ENCODE results near the gene COTL1. TPM values are rescaled to one million over a fixed set of nuclear protein-coding genes. Genes with fewer than 3 reads are reported as not detected.

COTL1 gene
- total and polyA plus RNA-seq, 2 donors from 2014 or later: 122 to 136 TPM

- DNase-seq: peak in 1 of 5 donors; percentile 55
- Histone ChIP-seq H3K27me3 (ENCODE audit: control insufficient read depth, insufficient read depth, low read length) (no peaks in the 10 kb centered on the region), H3K4me1 (ENCODE audit: control insufficient read depth in 2 of 3, insufficient read depth in 2 of 3, low read depth in 1 of 3, low read length in 3 of 3) (peaks cover 0 to 18% (median 0%) of the 10 kb centered on the region in 3 donors), H3K4me3 (ENCODE audit: low read length in 3 of 3) (no peak overlapping the region), H3K9ac (ENCODE audit: low read length in 3 of 3) (no peak overlapping the region), H3K36me3 (ENCODE audit: control insufficient read depth in 2 of 3, insufficient read depth in 3 of 3, low read length in 3 of 3) (no peaks in the 10 kb centered on the region), H3K9me3 (ENCODE audit: control insufficient read depth in 2 of 3, insufficient read depth in 1 of 3, low read length in 3 of 3) (no peaks in the 10 kb centered on the region), H3K27ac (ENCODE audit: low read depth in 2 of 2, low read length in 2 of 2) (peak overlapping the region in 1 of 2 donors; percentile 10)
- no peak for FAIRE-seq
- TF ChIP-seq, protein P1, sequence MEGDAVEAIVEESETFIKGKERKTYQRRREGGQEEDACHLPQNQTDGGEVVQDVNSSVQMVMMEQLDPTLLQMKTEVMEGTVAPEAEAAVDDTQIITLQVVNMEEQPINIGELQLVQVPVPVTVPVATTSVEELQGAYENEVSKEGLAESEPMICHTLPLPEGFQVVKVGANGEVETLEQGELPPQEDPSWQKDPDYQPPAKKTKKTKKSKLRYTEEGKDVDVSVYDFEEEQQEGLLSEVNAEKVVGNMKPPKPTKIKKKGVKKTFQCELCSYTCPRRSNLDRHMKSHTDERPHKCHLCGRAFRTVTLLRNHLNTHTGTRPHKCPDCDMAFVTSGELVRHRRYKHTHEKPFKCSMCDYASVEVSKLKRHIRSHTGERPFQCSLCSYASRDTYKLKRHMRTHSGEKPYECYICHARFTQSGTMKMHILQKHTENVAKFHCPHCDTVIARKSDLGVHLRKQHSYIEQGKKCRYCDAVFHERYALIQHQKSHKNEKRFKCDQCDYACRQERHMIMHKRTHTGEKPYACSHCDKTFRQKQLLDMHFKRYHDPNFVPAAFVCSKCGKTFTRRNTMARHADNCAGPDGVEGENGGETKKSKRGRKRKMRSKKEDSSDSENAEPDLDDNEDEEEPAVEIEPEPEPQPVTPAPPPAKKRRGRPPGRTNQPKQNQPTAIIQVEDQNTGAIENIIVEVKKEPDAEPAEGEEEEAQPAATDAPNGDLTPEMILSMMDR (IDR thresholded peaks at IDR 0.05; ENCODE audit: borderline replicate concordance, extremely low read depth, insufficient read depth): no peak
- intact Hi-C loops (cut with DNase I): no loop called here
Observed at GRCh38 chr16:84606081-84606875, 11.6 kb downstream of the COTL1 start.

DNA sequence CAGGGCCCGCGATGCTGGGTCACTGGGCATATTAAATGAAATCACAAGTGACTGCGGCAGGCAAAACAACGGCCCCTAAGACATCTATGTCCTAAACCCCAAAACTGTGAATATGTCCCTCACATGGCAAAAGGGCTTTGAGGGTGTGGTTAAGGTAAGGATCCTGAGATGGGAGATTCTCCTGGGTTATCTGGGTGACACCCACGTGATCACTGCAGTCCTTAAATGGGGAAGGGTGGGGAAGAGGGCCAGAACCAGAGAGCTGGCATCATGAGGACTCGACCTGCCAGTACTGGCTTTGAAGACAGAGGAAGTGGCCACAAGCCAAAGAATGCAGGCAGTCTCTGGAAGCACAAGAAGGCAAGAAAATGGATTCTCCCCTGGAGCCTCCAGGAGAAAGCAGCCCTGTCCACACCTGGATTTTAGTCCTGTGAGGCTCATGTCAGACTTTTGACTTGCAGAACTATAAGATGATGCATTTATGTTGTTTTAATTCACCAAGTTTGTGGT, 12.5 kb downstream of the COTL1 start:
- Histone ChIP-seq H3K4me1 (ENCODE audit: control insufficient read depth in 2 of 3, insufficient read depth in 2 of 3, low read depth in 1 of 3, low read length in 3 of 3) (peaks cover 0 to 22% (median 0%) of the 10 kb centered on the region in 3 donors), H3K4me3 (ENCODE audit: low read length in 3 of 3) (no peak overlapping the region), H3K9ac (ENCODE audit: low read length in 3 of 3) (no peak overlapping the region), H3K27ac (ENCODE audit: low read depth in 2 of 2, low read length in 2 of 2) (no peak overlapping the region), H3K9me3 (ENCODE audit: control insufficient read depth in 2 of 3, insufficient read depth in 1 of 3, low read length in 3 of 3) (no peaks in the 10 kb centered on the region), H3K36me3 (ENCODE audit: control insufficient read depth in 2 of 3, insufficient read depth in 3 of 3, low read length in 3 of 3) (no peaks in the 10 kb centered on the region), H3K27me3 (ENCODE audit: control insufficient read depth, insufficient read depth, low read length) (no peaks in the 10 kb centered on the region)
- FAIRE-seq (no peak), DNase-seq (no peak)
- TF ChIP-seq, protein P1 (IDR thresholded peaks at IDR 0.05; ENCODE audit: borderline replicate concordance, extremely low read depth, insufficient read depth): no peak
- intact Hi-C loops (cut with DNase I): no loop called here

DNA sequence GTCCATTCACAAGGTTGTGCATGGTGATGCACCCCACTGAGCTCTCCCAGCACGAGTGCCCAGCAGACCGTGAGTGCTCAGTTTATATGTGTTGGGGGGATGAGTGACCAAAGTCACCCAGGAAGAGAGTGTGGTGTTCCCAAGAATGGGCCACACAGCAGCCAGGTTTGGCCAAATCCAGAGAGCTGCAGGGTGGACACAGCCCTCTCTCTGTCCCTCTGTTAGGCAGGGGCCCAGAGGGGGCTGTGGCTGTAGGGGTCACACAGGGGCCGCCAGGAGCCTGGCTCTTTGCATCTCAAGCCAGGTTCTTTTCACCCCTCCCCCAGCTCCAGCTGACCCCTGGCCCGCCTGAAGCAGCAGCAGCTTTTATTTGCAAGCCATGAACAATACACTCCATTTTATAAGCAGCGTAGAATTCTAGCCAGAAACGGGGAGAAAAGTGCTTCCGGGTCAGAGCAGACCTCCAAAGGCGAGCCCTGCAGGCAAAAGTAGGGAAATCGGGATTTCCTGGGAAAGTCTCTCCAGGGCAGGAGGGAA, 13.3 kb downstream of the COTL1 start:
- TF ChIP-seq, protein P1 (IDR thresholded peaks at IDR 0.05; ENCODE audit: borderline replicate concordance, extremely low read depth, insufficient read depth): no peak
- peaks cover 0 to 28% (median 0%) of the 10 kb centered on the region in 3 donors for H3K4me1 ChIP-seq (ENCODE audit: control insufficient read depth in 2 of 3, insufficient read depth in 2 of 3, low read depth in 1 of 3, low read length in 3 of 3)
- intact Hi-C loops (cut with DNase I): no loop called here

More for the DNA sequence above, 13.3 kb downstream of the COTL1 start:
- Histone ChIP-seq H3K4me3 (ENCODE audit: low read length in 3 of 3) (no peak overlapping the region), H3K9me3 (ENCODE audit: control insufficient read depth in 2 of 3, insufficient read depth in 1 of 3, low read length in 3 of 3) (no peaks in the 10 kb centered on the region), H3K27me3 (ENCODE audit: control insufficient read depth, insufficient read depth, low read length) (no peaks in the 10 kb centered on the region), H3K36me3 (ENCODE audit: control insufficient read depth in 2 of 3, insufficient read depth in 3 of 3, low read length in 3 of 3) (no peaks in the 10 kb centered on the region), H3K9ac (ENCODE audit: low read length in 3 of 3) (no peak overlapping the region), H3K27ac (ENCODE audit: low read depth in 2 of 2, low read length in 2 of 2) (no peak overlapping the region)
- DNase-seq: peak in 2 of 5 donors; percentile 49 to 71
- no peak for FAIRE-seq

Data from kidney (tissue), 14 donors.